CD14-positive monocyte (primary cell): Measurements from ENCODE around the gene HMBS. TPM values are rescaled to one million over a fixed set of nuclear protein-coding genes. Genes with fewer than 3 reads are reported as not detected.

Experiments used
- DNase-seq, 3 donors: peaks; one replicate each; pipeline ENCODE4 v3.0.0-alpha.2; 2011 to 2022
- H2AFZ ChIP-seq: 2 replicates; pipeline ENCODE4 v1.6.0; 2012; ENCODE audit warnings: mild to moderate bottlenecking, low read depth, low read length, inconsistent platforms; ENCODE audit not compliant: insufficient read depth, poor library complexity, severe bottlenecking
- H3K27ac ChIP-seq, 2 donors: 1 replicate in 1 of 2; 2 replicates in 1 of 2; pipeline ENCODE4 v1.5.1; 2012 to 2013; ENCODE audit warnings: low read length in 2 of 2, control low read depth in 1 of 2, inconsistent platforms in 1 of 2, low read depth in 1 of 2, mild to moderate bottlenecking in 1 of 2
- H3K27me3 ChIP-seq, 2 donors: one replicate each; pipeline versions ENCODE4 v1.6.0 to v1.6.1; 2011 to 2013; ENCODE audit warnings: low read length in 2 of 2; ENCODE audit not compliant: control insufficient read depth in 2 of 2, insufficient read depth in 2 of 2
- H3K36me3 ChIP-seq, 2 donors: replicated peaks in 1 of 2; 1 replicate in 1 of 2; 2 replicates in 1 of 2; pipeline versions ENCODE4 v1.5.1 to v1.6.1; 2012 to 2013; ENCODE audit warnings: low read length in 2 of 2, control low read depth in 1 of 2, inconsistent platforms in 1 of 2, mild to moderate bottlenecking in 1 of 2; ENCODE audit not compliant: insufficient read depth in 2 of 2, control insufficient read depth in 1 of 2
- H3K4me1 ChIP-seq, 2 donors: 1 replicate in 1 of 2; 2 replicates in 1 of 2; pipeline versions ENCODE4 v1.5.1 to v1.6.1; 2012 to 2013; ENCODE audit warnings: low read length in 2 of 2, control low read depth in 1 of 2, inconsistent platforms in 1 of 2, mild to moderate bottlenecking in 1 of 2, moderate library complexity in 1 of 2; ENCODE audit not compliant: insufficient read depth in 2 of 2, control insufficient read depth in 1 of 2
- H3K4me2 ChIP-seq: replicated peaks from 2 replicates; pipeline ENCODE3; 2012; ENCODE audit warnings: low read length, moderate library complexity, mild to moderate bottlenecking; ENCODE audit not compliant: poor library complexity, severe bottlenecking; ENCODE audit errors: extremely low read depth
- H3K4me3 ChIP-seq, 3 experiments: fragments of 200-600 bp in 1 of 3; sonication (generic) in 1 of 3; replicated peaks in 1 of 3; 1 replicate in 2 of 3; 2 replicates in 1 of 3; pipeline ENCODE4 v1.5.1; 2011 to 2013; ENCODE audit warnings: low read length in 3 of 3, mild to moderate bottlenecking in 3 of 3, control low read depth in 2 of 3, low read depth in 2 of 3, inconsistent platforms in 1 of 3, moderate library complexity in 1 of 3
- H3K79me2 ChIP-seq: 2 replicates; pipeline ENCODE4 v1.6.0; 2012; ENCODE audit warnings: mild to moderate bottlenecking, control low read depth, inconsistent platforms, low read length, moderate library complexity; ENCODE audit not compliant: insufficient read depth
- H3K9ac ChIP-seq: 2 replicates; pipeline ENCODE4 v1.6.0; 2017; ENCODE audit warnings: low read length, mild to moderate bottlenecking; ENCODE audit not compliant: insufficient read depth, poor library complexity, severe bottlenecking
- H3K9me3 ChIP-seq, 2 donors: replicated peaks in 1 of 2; 1 replicate in 1 of 2; 2 replicates in 1 of 2; pipeline versions ENCODE4 v1.5.1 to v1.6.1; 2012 to 2013; ENCODE audit warnings: low read length in 2 of 2, control low read depth in 1 of 2; ENCODE audit not compliant: control insufficient read depth in 1 of 2, insufficient read depth in 1 of 2
- H4K20me1 ChIP-seq: 2 replicates; pipeline ENCODE4 v1.6.0; 2012; ENCODE audit warnings: mild to moderate bottlenecking, low read length, control low read depth, moderate library complexity; ENCODE audit not compliant: insufficient read depth
- H3K27ac Mint-ChIP-seq, 7 donors: one replicate each; pipeline ENCODE4 v1.8.0; 2020; ENCODE audit warnings: mild to moderate bottlenecking in 7 of 7, mixed read lengths in 7 of 7, moderate library complexity in 6 of 7, inconsistent platforms in 2 of 7
- H3K27me3 Mint-ChIP-seq, 3 donors: one replicate each; pipeline ENCODE4 v1.8.0; 2021 to 2022; ENCODE audit warnings: low read depth in 3 of 3, mild to moderate bottlenecking in 3 of 3, mixed read lengths in 3 of 3, moderate library complexity in 3 of 3, inconsistent platforms in 1 of 3
- H3K36me3 Mint-ChIP-seq, 2 donors: one replicate each; pipeline ENCODE4 v1.8.0; 2020; ENCODE audit warnings: mixed read lengths in 2 of 2, inconsistent platforms in 1 of 2, mild to moderate bottlenecking in 1 of 2
- H3K4me1 Mint-ChIP-seq: one replicate; pipeline ENCODE4 v1.8.0; 2020; ENCODE audit warnings: mild to moderate bottlenecking, mixed read lengths
- H3K4me3 Mint-ChIP-seq, 2 donors: one replicate each; pipeline ENCODE4 v1.8.0; 2020; ENCODE audit warnings: mild to moderate bottlenecking in 2 of 2, mixed read lengths in 2 of 2, moderate library complexity in 1 of 2
- H3K9me3 Mint-ChIP-seq, 7 donors: one replicate each; pipeline ENCODE4 v1.8.0; 2020 to 2022; ENCODE audit warnings: mixed read lengths in 7 of 7, mild to moderate bottlenecking in 6 of 7, moderate library complexity in 6 of 7, inconsistent platforms in 2 of 7
- CTCF ChIP-seq: fragments of 200-600 bp; IDR thresholded peaks from one replicate; pipeline ENCODE4 v1.8.0; 2022; ENCODE audit warnings: antibody characterized with exemption, mild to moderate bottlenecking
- WGBS: methylation state at CpG from one replicate; pipeline ENCODE4 v1.1.5; 2013; ENCODE audit warnings: missing lambda C conversion rate; ENCODE audit not compliant: insufficient coverage; 5-methylcytosine and 5-hydroxymethylcytosine counted together
- intact Hi-C, 2 donors: fragments of 100-400 bp; cut with micrococcal nuclease; formaldehyde crosslinking; loops; one replicate each; pipeline versions ENCODE4 v1.15.0 to v1.15.1; 2023
- polyA plus RNA-seq, 3 donors: library from polyadenylated mRNA; depleted of rRNA in 1 of 3; unstranded in 2 of 3; stranded (reverse) in 1 of 3; fragments of 300-500 nt in 2 of 3; fragments of >200 nt in 1 of 3; fragmentation: Illumina TruSeq in 2 of 3; gene quantifications; 1 replicate in 2 of 3; 2 replicates in 1 of 3; pipeline ENCODE4 v1.2.3, GENCODE V29; 2012 to 2021

HMBS gene
- polyA plus RNA-seq, 3 donors: 21.1 to 26.4 (median 25.2) TPM

GRCh38 chr11:119112314-119113020 lies 27.8 kb downstream of the HMBS start:
- no peak for TF ChIP-seq CTCF
- peak overlapping the region in 3 of 7 donors; percentile 37 to 44 (median 38) for H3K27ac Mint-ChIP-seq
- no peaks in the 10 kb centered on the region for H3K9me3 Mint-ChIP-seq
- Histone ChIP-seq H3K27ac (no peak overlapping the region), H3K4me2 (no peak overlapping the region), H4K20me1 (peaks cover 48% of the 10 kb centered on the region), H3K27me3 (no peaks in the 10 kb centered on the region), H3K79me2 (peaks cover 68% of the 10 kb centered on the region), H3K9me3 (no peaks in the 10 kb centered on the region), H3K4me1 (peaks cover 51 to 68% of the 10 kb centered on the region in 2 donors), H3K9ac (no peak overlapping the region), H3K4me3 (no peak overlapping the region), H2AFZ (no peak overlapping the region), H3K36me3 (peaks cover 57 to 66% of the 10 kb centered on the region in 2 donors)
- DNase-seq: no peak
- no peak overlapping the region for H3K4me3 Mint-ChIP-seq
- WGBS: 100% methylated on average over 6 of the region's 12 CpGs
- intact Hi-C loops: no loop called here
- H3K4me1 Mint-ChIP-seq: peaks cover 65% of the 10 kb centered on the region
- H3K36me3 Mint-ChIP-seq: peaks cover 63 to 76% of the 10 kb centered on the region in 2 donors
- H3K27me3 Mint-ChIP-seq: no peaks in the 10 kb centered on the region

- Histone ChIP-seq H3K27me3 (no peaks in the 10 kb centered on the region), H3K27ac (peak overlapping the region in 1 of 2 donors; percentile 18), H3K9ac (no peak overlapping the region), H4K20me1 (peaks cover 36% of the 10 kb centered on the region), H3K4me3 (no peak overlapping the region), H2AFZ (no peak overlapping the region), H3K79me2 (peaks cover 56% of the 10 kb centered on the region), H3K4me2 (no peak overlapping the region), H3K4me1 (peaks cover 50 to 61% of the 10 kb centered on the region in 2 donors), H3K9me3 (no peaks in the 10 kb centered on the region), H3K36me3 (peaks cover 57 to 78% of the 10 kb centered on the region in 2 donors)
- Mint-ChIP-seq H3K27me3 (no peaks in the 10 kb centered on the region), H3K4me1 (peaks cover 58% of the 10 kb centered on the region), H3K36me3 (peaks cover 67 to 87% of the 10 kb centered on the region in 2 donors), H3K4me3 (no peak overlapping the region), H3K27ac (peak overlapping the region in 4 of 7 donors; percentile 8 to 73 (median 56)), H3K9me3 (no peaks in the 10 kb centered on the region)
- intact Hi-C loops: no loop called here
- no peak for DNase-seq
- no peak for TF ChIP-seq CTCF
- 100% methylated on average over 5 of the region's 9 CpGs for WGBS
These were observed 29.0 kb downstream of the HMBS start for GRCh38 chr11:119113716-119114115.
